ENCODE data around the gene VPS52. TPM values are rescaled to one million over a fixed set of nuclear protein-coding genes. Genes with fewer than 3 reads are reported as not detected.

Gene VPS52
- total and polyA plus RNA-seq, 9 of the 15 experiments (the other 6 are each of a cell fraction or from before 2014, with no cell fraction given): 24.4 to 103 (median 40.2) TPM

- TF ChIP-seq COPS2 (conservative IDR thresholded peaks at IDR 0.05) (no peak), NUFIP1 (IDR thresholded peaks at IDR 0.05; ENCODE audit: partially characterized antibody) (no peak), SRSF7 (optimal IDR thresholded peaks at IDR 0.05; ENCODE audit: low read depth, low read length) (no peak), ZFX (CRISPR knock-in tag; IDR thresholded peaks at IDR 0.05) (peak; percentile 61), DDX20 (tag; IDR thresholded peaks at IDR 0.05; ENCODE audit: low read depth) (0 out of 2 replicates have a peak, but pooled peaks have one; percentile 37), SUPT5H (IDR thresholded peaks at IDR 0.05) (peak; percentile 75), ATF6 (CRISPR knock-in tag; IDR thresholded peaks at IDR 0.05) (0 out of 2 replicates have a peak, but pooled peaks have one; percentile 47), ZNF23 (CRISPR knock-in tag; IDR thresholded peaks at IDR 0.05) (no peak), MBD2 (IDR thresholded peaks at IDR 0.05; ENCODE audit: borderline replicate concordance, low read depth) (peak; percentile 94), HCFC1 (IDR thresholded peaks at IDR 0.05; ENCODE audit: low read depth, low read length) (peak; percentile 93), ELF2 (CRISPR knock-in tag; IDR thresholded peaks at IDR 0.05) (peak; percentile 94), HLTF (IDR thresholded peaks at IDR 0.05) (no peak), NEUROD1 (IDR thresholded peaks at IDR 0.05; ENCODE audit: borderline replicate concordance, low read depth, low read length, partially characterized antibody) (peak; percentile 40), LCOR (CRISPR knock-in tag; IDR thresholded peaks at IDR 0.05) (peak; percentile 86), ZZZ3 (IDR thresholded peaks at IDR 0.05) (peak; percentile 70; the same call in 1 of the 2 replicates), ATF7 (IDR thresholded peaks at IDR 0.05) (peak; percentile 65; the same call in 1 of the 2 replicates), CEBPB (tag; IDR thresholded peaks at IDR 0.05) (peak; percentile 85), HNRNPK (IDR thresholded peaks at IDR 0.05; ENCODE audit: low read depth, low read length, poor library complexity, severe bottlenecking) (no peak), FOSL1 (tag; conservative IDR thresholded peaks at IDR 0.05) (peak; percentile 63), ZNF395 (CRISPR knock-in tag; IDR thresholded peaks at IDR 0.05) (peak; percentile 94), ZBTB7A (IDR thresholded peaks at IDR 0.05; ENCODE audit: borderline replicate concordance, control insufficient read depth, low read depth, low read length) (peak; percentile 22; the same call in 1 of the 2 replicates)
- TF ChIP-seq, protein P1, sequence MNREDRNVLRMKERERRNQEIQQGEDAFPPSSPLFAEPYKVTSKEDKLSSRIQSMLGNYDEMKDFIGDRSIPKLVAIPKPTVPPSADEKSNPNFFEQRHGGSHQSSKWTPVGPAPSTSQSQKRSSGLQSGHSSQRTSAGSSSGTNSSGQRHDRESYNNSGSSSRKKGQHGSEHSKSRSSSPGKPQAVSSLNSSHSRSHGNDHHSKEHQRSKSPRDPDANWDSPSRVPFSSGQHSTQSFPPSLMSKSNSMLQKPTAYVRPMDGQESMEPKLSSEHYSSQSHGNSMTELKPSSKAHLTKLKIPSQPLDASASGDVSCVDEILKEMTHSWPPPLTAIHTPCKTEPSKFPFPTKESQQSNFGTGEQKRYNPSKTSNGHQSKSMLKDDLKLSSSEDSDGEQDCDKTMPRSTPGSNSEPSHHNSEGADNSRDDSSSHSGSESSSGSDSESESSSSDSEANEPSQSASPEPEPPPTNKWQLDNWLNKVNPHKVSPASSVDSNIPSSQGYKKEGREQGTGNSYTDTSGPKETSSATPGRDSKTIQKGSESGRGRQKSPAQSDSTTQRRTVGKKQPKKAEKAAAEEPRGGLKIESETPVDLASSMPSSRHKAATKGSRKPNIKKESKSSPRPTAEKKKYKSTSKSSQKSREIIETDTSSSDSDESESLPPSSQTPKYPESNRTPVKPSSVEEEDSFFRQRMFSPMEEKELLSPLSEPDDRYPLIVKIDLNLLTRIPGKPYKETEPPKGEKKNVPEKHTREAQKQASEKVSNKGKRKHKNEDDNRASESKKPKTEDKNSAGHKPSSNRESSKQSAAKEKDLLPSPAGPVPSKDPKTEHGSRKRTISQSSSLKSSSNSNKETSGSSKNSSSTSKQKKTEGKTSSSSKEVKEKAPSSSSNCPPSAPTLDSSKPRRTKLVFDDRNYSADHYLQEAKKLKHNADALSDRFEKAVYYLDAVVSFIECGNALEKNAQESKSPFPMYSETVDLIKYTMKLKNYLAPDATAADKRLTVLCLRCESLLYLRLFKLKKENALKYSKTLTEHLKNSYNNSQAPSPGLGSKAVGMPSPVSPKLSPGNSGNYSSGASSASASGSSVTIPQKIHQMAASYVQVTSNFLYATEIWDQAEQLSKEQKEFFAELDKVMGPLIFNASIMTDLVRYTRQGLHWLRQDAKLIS (CRISPR knock-in tag; IDR thresholded peaks at IDR 0.05): peak; percentile 56; the same call in 1 of the 2 replicates
Measured at GRCh38 chr6:33288921-33289783, 17.5 kb upstream of the VPS52 start, which contains the start of the genes PFDN6 and WDR46 (continued).
